GM20431 (cell line): ENCODE data around the gene KLF2.
"Not testable (repeated sequence)": the region's sequence is repeated elsewhere in the genome, so short reads cannot be mapped to it uniquely, and the experiment has no call there.

Experiments
- in situ Hi-C: fragments of 300-500 bp; cut with MseI, MboI; formaldehyde crosslinking; loops from one replicate; pipeline ENCODE4 v1.15.0; 2020; ENCODE audit warnings: low sequenced_read_pairs; ENCODE audit not compliant: unreplicated experiment

Gene KLF2

DNA sequence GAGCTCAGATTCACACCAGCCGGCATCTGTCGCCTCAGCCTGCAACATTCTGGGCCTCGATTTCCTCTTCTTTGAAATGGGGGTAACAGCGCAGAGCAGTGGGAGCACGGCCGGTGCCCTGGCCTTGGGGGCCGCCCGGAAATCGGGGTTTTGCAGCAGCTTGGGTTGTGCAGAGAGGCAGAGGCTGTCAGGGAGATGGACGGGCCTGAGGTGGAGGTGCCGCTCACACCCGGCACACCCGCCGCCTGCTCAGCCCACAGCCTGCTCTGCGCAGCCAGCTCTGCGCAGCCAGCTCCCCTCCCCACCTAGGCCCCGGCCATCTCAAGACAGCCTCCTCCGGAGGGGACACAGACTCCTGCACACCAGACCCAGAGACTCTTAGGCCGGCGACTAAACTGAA is 10.6 kb downstream of the KLF2 start:
- in situ Hi-C loops: no loop called here

DNA sequence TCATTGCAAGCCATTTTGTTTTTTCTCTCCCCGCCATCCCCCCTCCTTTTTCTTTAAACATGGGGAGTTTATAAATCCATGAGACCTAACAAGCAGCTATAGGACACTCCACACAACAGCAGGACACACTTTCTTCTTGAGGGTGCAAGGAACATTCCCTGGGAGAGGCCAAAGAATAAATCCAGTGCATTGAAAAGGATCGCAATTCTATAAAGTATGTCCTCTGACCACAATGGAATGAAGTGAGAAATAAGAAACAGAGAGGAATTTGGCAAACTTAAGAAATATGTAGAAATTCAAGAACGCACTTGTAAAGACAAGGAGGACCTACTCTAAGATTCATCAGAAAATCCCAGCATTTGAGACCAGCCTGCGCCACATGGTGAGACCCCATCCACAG is 11.9 kb downstream of the KLF2 start:
- in situ Hi-C loops: no loop called here

GRCh38 chr19:16337809-16338469 is 13.3 kb downstream of the KLF2 start:
- in situ Hi-C loops: no loop called here

DNA sequence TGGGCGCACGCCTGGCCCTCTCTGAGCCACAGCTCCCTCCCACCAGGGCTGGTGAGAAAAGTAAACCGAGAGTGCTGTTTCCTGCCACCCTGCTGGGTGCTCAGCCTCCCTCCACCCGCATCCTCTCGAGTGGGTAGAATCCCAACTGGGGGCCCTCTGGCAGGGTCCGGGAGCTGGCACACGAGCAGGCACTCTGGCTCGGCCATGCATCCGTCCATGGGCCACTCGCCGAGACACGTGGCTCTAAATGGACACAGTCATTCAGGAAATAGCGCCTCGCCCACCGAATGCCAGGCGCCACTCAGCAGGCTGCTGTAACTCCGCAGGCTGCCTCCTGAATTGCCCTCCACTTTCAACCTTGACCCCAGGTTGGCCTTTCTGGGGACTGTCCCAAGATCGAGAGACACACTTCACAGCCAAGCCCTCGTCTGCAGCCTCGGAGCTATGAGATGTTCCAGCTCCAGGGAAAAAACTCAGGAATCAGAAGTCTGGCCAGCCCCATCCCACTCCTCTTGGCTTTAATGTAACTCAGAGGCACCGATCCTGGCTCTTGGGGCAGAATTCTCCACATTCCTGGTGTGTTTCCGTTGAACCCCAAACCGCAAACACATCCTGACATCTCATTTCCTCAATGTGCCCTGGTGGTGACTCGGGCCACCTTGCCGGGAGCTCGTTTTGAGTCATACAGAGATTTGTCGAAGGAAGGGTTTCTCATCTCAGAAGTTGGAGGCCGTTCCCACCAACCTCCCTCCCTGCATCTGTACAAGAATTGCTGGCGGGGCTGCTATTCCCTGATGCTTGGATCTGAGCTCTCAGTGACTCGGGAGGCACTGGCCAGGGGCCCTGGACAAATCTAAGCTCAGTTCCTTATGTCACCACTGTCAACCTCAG is 14.1 kb downstream of the KLF2 start:
- in situ Hi-C loops: no loop called here

GRCh38 chr19:16339361-16339725 is 14.7 kb downstream of the KLF2 start:
- in situ Hi-C loops: no loop called here

DNA sequence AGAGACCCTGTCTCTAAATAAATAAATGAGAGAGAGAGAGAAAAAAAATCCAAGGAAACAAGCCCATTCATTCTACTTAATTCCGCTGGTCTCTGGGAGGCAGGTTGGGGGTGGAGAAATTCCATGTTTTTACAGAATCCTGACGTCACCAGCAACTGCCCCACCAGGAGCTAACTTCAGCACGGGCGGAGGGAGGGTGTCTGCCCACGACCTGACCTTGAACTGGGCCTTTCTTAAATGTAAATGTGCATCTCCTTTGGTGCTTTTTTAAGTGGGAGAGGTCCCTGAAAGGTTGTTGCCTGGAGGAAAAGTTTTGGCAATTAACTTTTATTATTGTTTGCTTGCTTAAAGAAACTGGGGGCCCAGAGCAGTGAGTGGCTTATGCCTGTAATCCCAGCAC is 15.5 kb downstream of the KLF2 start:
- in situ Hi-C loops: no loop called here

GRCh38 chr19:16340654-16341053 is 16.0 kb downstream of the KLF2 start:
- in situ Hi-C loops: no loop called here

DNA sequence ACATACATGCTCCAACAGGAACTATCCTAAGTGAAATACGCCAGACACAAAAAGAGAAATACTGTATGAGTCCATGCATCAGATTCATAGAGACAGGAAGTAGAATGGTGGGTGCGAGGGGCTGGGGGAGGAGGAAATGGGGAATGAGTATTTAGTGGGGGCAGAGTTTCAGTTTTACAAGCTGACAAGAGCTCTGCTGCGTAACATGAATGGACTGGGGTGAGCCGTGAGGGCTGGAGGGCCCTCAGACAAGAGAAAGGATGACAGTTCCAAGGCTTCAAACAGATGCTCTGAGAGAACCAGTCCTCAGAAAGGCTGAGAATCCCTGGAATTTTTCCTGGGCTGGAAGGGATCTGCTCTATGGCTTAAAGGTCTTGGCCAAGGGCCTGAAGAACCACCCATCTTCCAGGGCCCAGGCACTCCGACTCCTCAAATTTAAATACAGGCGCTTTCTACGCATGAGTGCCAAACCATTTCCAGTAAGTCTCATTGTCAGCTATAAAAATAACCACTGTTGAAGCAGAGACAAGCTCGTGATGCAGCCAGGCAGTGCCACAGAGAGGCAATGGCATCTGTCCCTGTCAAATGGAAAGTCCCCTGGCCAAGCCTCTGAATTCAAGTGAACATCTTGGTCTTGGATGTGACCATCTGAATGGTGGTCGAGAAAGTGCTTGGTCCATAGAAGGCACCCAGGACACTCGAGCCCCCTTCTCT is 17.5 kb downstream of the KLF2 start:
- in situ Hi-C loops: no loop called here

DNA sequence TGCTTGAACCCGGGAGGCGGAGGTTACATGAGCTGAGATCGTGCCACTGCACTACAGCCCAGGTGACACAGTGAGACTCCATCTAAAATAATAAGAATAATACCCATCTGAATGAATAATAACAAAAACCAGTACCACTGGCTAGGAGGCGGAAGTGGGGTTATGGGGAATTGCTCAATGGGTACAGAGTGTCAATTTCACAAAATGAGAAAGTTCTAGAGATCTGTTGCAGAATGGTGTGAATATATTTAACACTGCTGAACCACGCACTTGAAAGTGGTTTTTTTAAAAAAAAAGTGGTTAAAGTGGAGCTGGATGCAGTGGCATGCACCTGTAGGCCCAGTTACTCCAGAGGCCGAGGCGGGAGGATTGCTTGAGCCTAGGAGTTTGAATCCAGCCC is 18.5 kb downstream of the KLF2 start:
- in situ Hi-C loops: no loop called here

DNA sequence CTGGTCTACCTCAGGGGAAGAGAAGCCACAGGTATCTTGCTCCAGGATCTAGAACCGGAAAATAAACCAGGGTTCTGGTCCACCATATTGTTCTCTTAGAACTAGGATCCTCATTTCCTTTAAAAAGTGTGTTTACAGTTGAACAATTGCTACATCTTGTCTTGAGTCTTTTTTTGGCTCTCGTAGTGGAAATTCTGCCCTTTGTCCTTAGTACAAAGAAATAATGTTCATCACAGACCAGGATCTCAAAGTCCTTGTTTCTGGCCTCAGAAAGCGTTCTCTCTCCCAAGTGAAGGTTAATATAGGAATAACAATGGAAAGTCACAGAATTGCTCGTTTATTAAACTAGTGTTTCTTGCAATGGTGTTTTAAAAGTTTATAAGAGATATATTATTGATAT is 20.8 kb downstream of the KLF2 start:
- in situ Hi-C loops: no loop called here

DNA sequence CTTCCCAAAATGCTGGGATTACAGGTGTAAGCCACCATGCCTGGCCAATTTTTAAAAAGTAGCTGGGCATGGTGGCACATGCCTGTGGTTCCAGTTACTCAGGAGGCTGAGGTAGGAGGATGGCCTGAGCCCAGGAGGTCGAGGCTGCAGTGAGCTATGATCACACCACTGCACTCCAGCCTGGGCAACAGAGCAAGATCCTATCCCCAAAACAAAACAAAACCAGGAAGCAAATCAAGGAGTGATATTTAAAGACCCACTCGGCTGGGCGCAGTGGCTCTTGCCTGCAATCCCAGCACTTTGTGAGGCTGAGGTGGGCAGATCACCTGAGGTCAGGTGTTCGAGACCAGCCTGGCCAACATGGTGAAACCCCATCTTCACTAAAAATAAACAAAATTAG is 22.5 kb downstream of the KLF2 start:
- in situ Hi-C loops: not testable (repeated sequence)

DNA sequence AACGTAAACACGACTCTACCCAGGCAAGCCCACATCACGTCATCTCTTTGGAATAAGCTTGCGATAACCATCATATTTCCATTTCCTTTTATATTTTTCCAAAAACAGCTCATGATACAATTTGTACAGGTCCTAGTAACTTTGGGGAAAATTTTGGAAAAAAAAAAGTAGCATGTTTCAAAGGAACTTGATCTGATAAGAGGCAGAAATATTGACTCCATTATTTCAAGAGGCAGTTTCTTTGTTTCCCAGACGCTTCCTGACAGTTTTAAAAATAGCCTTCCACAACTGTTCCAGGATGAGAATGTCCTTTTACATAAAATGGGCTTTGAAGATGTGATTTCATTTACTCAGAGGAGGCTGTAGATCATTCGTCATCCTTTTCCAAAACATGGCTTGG is 23.1 kb downstream of the KLF2 start:
- in situ Hi-C loops: no loop called here

DNA sequence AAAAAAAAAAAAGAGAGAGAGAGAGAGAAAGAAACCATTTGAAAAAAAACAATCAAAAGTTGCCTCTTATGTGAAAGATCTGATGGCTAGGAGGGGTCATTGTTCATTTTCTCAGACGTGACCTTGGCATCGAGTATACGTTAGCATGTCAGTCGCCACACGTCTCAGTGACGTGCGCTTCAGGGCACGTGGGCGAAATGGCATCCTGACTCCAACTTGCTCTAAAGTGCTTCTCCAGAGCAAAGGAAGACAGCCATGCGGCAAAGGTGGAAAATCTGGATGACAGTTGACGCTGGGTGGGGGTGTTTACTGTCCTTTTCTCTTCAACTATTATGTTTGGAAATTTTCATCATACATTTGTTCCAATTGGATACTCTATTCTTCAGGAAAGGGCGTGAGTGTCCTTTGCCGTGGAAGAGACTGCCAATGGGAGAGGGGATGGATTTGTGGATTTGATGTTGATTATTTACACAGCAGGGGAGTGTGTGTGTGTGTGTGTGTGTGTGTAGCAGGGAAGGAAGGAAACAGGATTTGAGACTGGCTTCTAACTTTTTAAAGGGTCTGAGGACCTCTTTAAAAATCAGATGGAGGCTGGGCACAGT is 25.0 kb downstream of the KLF2 start:
- in situ Hi-C loops: no loop called here

DNA sequence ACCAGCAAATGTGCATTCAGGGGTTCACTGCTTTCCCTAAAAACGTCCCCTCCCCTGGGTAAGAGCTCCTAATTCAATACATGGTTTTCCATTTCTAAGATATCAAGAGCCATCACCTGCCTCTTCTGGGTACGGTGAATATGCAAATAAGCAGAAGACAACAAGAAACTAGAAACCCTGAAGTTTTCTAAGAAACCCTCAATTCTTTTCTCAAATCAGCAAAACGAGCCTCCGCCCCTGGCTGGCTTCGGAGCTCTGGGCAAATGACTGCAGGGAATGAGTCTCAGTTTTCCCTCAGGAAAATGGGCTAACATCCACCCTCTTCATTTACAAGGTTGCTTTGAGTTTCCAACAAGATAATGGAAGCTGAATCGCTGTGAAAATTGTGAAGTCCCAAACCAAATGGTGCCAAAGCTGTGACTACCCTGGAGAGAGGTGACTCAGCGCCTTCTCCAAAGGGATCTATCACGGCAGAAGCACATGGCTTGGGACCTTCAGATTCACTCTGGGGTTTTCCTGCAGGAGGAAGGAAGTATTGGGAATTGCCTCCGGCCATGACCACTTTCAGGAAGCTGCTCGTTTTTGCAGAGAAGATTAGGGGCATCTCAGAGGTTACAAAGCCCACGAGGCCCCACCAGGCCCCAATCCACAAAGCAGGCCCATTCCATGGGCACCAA is 26.6 kb downstream of the KLF2 start:
- in situ Hi-C loops: no loop called here

DNA sequence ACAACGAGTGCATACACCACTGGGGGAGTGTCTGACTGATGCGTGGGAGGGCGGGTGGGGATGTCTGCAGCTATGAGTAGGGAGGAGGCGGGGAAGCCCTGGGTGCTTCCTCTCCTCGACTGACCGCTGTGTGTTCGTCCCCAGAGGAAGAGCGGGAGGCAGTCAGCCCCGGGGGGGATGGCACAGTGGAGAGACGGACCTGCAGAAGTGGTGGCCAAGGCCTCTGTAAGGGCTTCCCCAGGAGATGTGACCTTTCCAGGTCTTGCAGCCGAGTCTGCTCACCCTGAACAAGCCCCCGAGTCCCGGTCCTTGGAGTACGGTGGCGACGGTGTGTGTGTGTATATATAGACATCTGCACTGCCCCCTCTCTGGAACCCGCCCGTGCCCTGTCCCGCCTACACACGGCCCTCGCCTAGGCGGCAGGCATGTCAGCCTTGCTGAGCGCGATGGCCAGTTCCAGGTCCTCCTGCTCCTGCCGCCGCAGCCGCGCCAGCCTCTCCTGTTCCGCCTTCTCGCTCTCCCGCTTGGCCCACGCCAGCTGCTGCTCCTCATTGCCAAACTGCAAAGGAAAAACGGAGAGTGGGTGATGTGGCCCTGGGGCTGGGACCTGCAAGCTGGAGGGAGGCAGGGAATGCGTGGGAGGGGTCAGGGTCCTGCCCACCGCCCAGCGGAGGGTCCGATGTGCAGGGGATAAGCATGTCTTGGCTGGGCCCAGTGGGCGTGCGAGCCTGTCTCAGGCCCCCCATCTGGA is 30.8 kb downstream of the KLF2 start:
- in situ Hi-C loops: no loop called here

DNA sequence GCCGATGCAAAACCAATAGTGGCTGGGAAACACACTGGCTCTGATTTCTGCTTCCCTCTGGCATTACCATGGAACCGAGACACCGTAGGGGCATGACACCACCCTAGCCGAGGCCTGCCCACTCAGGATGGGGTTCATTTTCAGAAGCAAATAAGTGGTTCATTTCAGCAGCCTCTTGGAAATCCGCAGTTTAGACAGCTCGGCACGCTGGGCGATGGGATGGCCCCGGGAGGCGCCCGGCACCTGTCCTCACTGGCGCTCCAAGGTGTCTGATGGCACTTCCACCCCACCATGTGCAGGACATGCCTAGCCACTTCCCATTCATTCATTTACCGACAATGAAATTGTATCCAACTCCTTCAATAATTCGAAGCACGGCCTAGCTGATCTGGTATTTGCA is 33.8 kb downstream of the KLF2 start:
- in situ Hi-C loops: no loop called here

GRCh38 chr19:16359074-16359473 is 34.4 kb downstream of the KLF2 start:
- in situ Hi-C loops: no loop called here

DNA sequence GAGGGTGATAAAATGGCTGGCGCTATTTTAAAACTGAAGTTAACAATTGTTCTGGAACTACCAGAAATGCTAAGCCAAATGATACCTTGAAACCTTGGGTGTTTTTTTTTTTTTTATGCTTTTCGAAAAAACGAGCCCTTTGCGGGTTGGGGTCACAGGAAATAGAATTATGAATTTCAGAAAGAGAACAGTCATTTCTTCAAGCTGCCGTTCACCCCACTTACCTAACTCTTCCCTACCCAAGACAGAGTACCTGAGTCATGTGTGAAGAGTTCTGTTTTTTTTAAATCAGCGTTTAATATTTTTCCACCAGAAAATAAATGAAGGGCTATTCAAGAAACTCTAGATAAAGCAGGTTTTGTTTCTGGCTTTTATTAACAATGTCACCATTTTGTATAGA is 35.3 kb downstream of the KLF2 start:
- in situ Hi-C loops: no loop called here

- in situ Hi-C loops: no loop called here
These were observed 36.1 kb downstream of the KLF2 start for GRCh38 chr19:16360738-16361137.

- in situ Hi-C loops: no loop called here
These were observed 36.6 kb downstream of the KLF2 start for GRCh38 chr19:16361254-16361653.
